ENCODE data around the gene SRGAP2B. TPM values are rescaled to one million over a fixed set of nuclear protein-coding genes. Genes with fewer than 3 reads are reported as not detected.
"Not testable (repeated sequence)": the region's sequence is repeated elsewhere in the genome, so short reads cannot be mapped to it uniquely, and the experiment has no call there.

SRGAP2B gene
- total RNA-seq, 1 donor from 2014 or later = 64.8 TPM

DNA sequence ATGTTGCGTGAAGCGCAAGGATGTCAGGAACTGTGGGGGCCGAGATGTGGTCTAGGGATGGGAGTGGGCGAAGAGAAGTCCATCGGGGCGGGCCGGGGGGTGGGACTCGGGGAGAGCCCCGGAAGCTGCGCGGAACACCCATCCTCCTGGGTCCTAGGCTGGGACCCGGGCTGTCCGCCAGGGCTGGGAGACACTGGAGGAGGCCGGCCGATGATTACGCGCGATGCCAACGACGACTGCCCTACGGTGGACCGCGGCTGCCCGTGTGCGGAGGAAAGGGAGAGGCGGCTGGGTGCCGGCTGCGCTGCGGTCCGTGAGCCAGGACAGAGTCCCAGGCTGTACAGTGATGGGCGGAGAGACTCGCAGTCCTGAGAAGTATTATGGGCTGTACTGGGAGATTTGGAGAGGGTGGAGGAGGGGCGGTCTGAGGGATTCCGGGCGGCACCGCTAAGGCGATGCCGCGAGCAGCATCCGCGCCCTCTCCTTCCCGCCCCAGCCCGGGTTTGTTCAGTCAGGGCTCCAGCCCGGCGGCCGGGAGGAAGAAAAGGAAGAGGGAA lies 395 bp downstream of the SRGAP2B start:
- DNase-seq (ENCODE audit: low spot score in 2 of 2); FAIRE-seq: not testable (repeated sequence)

DNA sequence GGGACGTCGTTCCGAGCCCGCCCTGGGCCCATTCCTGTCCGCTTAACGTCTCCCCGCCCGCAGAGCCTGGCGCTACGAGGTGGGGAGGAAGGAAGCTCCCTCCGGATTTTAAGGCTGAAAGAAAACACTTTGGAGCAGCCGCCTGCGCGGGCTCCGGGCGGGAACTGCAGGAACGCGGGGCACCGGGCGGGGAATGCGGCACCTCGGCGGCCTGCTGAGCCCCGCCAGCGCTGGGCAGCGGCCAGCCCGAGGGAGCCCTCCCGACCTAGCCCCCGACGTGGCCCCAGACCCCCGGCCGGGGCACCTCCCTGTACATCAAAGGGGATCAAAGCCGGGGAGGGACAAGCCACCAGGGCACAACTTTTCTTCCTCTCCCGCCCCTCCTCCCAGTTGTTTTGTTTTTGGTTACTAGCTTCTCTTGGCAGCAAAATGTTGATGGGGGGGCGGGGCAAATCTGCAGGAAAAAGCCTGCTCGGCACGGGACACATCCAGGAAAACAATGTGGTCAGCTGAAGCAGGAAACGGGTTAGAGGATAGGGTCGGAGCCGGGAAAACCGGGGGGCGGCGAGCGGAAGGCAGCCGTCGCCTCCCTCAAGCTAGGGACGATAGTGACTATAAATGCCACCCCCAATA lies 1.5 kb downstream of the SRGAP2B start:
- FAIRE-seq; DNase-seq (ENCODE audit: low spot score in 2 of 2): not testable (repeated sequence)

DNA sequence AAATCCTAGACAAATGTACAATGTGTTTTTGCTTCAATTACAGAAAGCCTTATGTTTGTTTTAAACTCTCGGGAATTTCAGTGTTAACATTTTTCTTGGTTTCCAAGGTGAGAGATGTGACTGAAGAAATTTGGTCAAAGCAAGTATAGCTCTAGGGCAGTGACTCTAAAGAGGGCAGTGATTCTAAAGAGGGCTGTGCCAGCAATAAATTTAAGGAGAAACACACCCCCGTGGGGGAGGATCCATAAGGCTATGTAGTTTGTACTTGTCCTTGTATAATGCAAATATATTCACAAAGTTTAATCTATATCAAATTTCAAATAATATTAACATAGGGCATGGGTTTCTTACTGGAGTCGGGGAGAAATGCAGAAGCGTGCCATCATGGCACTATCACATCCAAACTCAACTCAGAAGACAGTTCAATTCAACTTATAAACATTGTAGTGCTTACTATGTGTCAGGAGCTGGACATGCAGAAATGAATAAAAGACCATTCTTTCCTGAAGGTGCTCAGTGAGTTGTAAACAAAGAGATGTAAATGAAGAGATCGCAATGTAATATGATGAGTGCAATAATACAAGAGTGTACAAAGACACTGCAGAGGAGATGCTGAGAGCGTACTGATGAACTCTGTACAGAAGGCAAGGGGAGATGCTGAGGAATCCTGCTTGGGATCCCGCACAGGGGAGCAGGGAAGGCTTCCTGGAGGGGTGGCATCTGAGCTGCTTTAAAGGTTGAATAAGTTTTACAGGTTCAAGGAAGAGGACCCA lies 12.5 kb downstream of the SRGAP2B start:
- FAIRE-seq; DNase-seq (ENCODE audit: low spot score in 2 of 2): not testable (repeated sequence)

DNA sequence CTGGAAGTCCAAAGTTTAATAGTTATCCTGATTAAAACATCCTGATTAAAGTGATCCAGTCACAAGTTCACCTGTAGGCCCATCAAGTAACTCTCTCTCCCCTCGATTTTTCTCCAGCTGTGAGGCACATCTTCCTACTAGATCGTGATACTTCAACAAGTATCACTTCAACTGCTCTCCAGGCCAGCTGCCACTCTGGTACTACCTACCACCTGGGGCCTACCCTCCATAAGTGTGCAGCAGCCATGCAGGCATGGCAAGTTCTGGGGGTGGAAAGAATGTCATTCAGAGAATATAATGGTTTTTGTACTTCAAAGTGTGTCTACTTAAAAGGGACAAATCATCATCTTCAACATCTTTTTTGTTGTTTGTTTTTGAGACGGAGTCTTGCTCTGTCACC lies 14.9 kb downstream of the SRGAP2B start:
- not testable (repeated sequence) for FAIRE-seq; DNase-seq (ENCODE audit: low spot score in 2 of 2)

DNA sequence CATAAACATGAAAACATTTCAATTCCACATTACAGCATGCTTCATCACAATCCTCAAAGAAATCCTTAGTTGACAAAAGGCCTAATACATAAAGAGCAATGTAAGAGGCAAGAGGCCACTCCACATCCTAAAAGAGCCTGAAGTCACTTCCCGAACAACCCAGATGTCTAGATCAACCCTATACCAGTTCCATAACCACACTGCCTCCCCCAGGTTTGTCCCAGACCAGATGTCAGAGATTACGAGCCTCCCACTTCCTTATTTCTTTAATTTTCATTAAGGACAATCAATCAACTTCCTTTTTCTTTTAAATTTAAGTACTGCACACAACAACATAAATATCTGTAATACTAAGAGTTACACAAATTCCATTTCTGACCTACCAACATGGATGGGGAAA lies 15.4 kb downstream of the SRGAP2B start:
- DNase-seq (ENCODE audit: low spot score in 2 of 2); FAIRE-seq: not testable (repeated sequence)

DNA sequence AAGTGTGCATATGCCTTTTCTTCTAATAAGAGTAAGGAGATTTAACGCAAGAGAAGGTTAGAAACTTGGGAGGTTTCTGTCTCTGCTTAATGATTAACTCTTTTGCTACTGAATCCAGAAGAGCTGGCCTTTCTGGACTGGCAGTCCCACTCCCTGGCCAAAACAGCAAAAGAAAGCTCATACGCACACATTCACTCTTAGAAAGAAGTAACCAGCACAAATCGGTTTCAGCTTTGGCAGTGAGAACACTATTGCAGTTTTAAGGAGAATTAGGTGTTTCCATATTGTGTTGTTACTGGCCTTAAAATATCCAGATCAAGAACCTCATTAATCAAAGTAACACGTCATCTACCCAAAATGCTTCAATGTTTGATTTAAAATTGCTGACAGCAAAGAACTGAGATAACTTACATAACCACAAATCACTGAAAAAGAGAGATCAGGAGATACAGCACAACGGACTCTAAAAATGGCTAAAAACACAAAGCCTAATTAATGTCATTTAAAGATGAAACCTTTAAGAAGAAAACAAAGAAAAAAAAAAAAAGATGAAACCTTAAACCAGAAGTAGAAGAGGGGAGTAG lies 16.2 kb downstream of the SRGAP2B start:
- not testable (repeated sequence) for FAIRE-seq

DNA sequence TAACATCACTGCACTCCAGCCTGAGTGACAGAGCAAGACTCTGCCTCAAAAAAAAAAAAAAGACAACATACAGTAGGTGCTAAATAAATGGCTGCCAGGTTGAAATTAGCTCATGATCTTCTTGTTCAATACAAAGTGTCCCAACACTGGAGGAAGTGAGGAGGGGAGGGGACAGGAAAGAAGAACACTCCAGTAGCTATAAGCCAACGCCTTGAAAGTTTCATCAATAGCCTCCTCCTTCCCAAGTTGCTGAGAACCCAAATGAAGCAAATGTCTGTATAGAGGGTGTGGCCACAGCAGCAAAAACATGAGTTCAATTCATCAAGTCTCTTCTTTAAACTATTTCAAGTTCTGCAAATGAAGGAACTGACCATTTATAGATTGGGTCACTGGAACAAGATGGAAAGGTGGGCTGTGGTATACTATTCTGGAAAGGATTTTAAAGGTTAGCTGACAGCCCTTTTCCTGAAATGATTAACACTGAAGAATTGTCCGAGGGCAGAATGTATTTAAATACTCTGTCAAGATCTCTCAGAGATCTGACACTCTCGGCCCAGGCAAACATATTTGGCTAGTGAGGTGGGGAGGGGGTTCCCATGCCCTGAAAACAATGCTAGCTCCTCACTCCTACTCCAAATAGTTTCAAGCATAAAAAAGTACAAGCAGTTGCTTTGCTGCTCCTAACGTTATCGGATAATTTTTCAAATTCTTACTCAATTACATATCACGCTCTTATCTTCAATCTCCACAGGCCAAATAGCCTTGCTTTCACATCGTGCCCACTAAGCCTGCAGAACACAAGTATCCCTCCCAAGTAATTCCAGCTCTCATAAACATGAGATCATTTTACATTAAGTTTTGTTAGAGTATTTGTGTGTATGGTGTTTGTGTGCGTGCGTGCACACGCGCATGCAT lies 17.0 kb downstream of the SRGAP2B start:
- not testable (repeated sequence) for FAIRE-seq; DNase-seq (ENCODE audit: low spot score in 2 of 2)

More for the DNA sequence above, 16.2 kb downstream of the SRGAP2B start:
- not testable (repeated sequence) for DNase-seq (ENCODE audit: low spot score in 2 of 2)

DNA sequence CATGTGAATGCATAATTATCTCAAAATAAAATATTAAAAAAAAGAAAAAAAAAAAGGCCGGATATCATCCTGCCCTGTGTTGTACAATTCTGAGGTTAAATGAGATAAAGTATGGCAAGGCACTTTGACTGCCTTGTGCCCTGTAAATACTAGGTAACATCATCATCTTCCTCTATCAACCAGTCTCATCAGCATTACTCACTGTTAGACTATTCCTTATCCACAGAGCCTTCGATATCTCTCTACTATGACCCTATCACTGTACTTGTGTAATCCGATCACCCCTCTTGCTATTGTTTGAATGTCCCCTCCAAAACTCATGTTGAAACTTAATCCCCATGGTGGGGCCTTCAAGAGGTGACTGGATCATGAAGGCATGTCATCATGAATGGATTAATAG lies 18.3 kb downstream of the SRGAP2B start:
- not testable (repeated sequence) for FAIRE-seq; DNase-seq (ENCODE audit: low spot score in 2 of 2)

DNA sequence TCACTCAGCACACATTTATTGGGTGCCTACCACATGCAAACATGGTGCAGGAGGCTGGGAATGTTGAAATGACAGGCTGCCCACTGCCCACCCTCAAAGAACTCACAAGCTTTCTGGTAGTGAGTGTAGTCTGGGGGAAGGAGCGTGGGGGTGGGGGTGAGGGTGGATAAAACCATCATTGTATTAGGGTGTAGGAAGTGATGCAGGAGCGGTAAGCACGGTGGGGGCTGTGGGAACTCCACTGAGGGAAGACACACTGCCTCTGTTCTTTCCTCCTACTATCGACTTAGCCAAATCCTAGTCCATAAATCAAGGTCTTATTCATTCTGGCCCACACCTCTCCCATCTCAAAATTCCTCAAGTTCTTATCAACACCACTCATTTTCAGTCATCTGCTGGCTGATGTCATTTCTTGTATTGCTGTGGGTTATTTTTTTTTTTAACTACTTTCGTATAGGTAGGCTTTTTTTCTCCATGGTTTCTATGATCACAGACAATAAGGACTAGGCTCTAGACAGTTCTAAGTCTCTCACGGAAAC lies 21.0 kb downstream of the SRGAP2B start:
- not testable (repeated sequence) for DNase-seq (ENCODE audit: low spot score in 2 of 2); FAIRE-seq

DNA sequence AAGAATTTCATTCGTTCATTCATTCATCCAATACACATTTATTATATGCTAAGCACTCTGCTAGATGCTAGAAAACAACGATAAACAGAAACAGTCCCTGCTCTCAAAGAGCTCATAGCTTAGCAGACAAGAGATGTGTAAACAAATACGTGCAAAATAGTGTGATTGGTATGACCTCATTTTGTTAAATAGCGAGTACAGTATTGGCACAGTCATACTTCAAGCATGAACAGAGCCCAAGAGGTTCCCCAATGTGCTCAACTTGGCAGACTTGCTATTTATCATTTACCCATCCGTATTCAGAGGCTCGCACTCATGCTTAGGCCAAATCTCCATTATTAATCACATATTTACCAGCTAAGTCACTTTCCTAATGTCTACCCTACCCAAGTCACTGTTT lies 23.6 kb downstream of the SRGAP2B start:
- FAIRE-seq = not testable (repeated sequence)

DNA sequence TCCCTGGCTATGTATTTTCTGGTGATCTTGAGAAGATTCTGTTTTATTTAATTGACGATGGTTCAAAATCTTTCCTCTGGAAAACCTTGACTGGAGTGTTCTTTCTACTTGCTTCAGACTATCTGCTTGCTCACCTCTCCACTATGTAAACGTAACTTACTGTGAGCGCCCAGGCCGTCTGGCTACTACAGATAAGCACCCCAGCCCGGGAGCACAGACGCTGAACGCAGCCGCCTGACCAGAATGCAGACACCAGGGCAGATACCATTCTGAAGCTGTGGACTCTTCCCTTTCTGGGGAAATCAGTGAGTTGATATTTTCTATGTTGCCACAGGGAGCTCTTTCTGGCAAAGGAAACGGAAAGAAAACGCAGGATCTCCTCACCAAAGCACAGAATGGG lies 28.6 kb downstream of the SRGAP2B start:
- not testable (repeated sequence) for FAIRE-seq; DNase-seq (ENCODE audit: low spot score in 2 of 2)

More for the DNA sequence above, 23.6 kb downstream of the SRGAP2B start:
- not testable (repeated sequence) for DNase-seq (ENCODE audit: low spot score in 2 of 2)

DNA sequence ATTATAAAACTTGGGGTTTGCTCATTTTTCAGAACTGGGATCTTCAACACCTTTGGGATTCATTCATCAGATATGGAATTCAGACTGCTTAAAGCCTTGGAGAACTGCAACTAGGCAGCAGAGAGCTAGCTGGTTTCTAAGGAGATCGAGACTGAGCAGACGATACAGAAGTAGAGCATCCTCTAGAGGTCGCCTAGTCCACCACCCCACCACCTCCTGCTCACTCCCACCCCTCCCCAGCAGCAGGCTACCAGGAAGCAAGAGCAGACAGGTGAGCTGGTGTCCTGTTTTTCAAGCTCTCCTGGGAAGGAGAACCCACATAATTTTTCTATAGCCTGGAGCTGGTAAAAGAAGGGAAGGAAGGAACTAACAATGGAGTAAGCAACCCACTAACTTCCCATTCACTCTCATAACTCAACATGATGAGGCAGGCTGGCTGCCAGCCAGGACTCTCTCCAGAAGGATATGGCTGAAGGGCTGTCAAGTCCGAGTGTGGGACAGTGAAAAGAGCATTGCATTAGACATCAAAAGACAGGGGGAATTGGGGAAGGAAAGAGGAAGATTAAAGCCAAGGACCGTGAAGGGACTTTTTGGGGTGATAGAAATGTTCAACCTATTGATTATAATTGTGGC lies 29.8 kb downstream of the SRGAP2B start:
- not testable (repeated sequence) for DNase-seq (ENCODE audit: low spot score in 2 of 2); FAIRE-seq

DNA sequence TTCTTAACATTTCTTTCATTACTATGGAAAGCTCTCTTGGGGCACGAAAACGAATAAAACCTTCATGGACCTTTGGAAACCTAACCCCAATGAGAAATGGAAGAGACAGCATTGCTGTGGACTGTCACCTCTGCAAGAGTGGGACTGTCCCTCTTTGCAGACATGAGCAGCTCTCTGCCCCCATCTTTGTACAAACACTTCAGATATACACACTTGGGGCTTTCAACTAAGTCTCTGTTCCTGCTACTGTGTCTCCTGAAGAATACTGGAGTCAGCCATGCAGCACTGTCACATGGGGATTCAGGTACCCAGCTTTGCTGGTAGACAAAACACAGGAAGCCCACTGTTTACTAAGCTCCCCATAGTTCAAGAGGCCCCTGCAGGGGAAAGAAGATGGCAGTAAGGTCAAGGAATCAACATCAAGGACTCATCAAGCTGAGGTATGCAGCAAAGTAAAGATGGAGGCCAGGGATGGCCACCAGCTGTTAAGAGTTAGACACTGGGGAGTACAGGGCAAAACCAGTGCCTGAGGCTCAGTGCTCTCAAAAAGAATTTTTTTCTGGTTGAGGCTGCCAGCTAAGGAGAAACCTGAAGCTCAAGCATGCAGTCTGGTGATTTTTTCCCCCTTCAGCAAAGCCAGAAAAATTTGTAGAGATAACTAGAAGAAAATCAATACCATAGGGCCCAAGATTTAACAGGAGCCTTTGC lies 31.0 kb downstream of the SRGAP2B start:
- FAIRE-seq; DNase-seq (ENCODE audit: low spot score in 2 of 2): not testable (repeated sequence)

DNA sequence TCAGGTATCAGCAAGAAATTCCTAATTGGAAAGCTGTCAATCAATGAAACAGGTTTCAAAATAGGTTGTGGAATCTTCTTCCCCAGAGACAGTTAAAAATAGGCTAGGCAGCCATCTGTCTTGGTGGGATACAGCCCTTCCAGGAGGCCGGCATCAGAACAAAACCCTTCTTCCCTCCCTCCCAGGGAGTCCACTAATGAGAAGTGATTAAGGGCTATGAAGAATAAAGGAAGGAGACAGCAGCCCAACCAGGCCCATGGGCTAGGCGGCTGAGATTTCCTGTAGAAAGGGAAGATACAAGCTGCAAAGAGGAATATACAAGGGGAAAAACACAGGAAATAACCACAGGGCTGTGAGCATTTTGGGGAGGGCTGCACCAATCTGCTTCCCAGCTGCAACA lies 31.8 kb downstream of the SRGAP2B start:
- FAIRE-seq; DNase-seq (ENCODE audit: low spot score in 2 of 2): not testable (repeated sequence)

DNA sequence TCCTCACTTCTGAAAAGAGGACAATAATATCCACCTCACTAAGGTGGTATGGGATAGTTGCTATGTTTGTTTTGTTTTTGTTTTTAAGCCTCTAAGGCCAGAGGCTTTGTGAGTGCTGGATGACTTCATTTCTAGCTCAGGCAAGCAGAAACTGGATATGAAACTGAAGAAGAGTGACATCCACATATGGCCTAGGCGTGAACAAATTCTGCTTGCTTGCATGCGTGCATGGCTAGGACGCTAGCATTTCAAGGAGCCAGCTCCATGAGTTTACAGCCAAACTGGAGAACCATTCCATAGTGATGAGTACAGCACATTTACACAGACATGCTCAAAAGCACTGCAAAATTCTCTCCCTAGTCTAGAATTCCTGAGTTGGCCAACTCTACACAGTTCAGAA lies 36.9 kb downstream of the SRGAP2B start:
- not testable (repeated sequence) for DNase-seq (ENCODE audit: low spot score in 2 of 2); FAIRE-seq

DNA sequence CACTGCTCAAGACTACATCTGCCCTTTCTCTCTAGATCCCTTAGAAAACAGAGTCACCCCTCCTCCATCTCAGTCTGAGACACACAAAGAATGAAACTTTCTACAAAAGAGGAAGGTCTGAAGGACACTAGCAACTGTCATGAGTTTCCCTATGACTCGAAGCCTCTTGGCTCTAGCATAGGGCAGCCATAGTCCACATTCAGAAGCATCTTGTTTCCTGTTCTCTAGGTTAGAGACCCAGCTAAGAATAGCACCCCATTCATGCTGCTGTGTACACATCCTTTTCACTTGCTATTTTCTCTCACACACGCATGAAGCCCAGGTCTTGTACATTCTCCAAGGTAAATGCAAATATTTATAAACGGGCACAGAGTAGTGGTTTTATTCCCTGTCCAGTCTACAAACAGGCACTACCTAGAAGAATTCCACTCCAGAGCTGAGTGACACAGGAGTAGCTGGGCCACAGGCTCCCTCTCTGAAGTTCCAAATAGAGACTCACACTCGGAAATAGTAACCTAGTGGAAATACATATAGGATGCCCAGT lies 39.8 kb downstream of the SRGAP2B start:
- DNase-seq (ENCODE audit: low spot score in 2 of 2); FAIRE-seq: not testable (repeated sequence)

DNA sequence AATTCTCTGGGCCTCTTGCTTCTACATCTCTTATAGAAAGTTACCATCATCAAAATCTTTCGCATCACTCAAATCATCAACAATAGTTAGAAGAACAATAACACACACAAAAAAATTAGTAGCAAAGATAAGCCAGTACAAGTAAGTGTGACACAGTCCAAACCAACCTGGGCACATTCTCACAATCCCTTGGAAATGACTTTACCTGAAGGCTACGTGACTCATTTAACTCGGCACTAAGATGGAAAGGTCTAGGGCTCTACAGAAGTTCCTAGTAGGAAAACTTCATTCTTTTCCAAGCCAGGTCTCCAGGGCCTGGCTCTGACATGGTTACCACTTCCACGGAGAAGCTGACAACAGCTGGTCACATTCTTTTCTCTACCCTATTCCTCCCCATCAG lies 41.7 kb downstream of the SRGAP2B start:
- FAIRE-seq; DNase-seq (ENCODE audit: low spot score in 2 of 2): not testable (repeated sequence)
